ENCODE data around the gene GPRIN3.

Gene GPRIN3

DNA sequence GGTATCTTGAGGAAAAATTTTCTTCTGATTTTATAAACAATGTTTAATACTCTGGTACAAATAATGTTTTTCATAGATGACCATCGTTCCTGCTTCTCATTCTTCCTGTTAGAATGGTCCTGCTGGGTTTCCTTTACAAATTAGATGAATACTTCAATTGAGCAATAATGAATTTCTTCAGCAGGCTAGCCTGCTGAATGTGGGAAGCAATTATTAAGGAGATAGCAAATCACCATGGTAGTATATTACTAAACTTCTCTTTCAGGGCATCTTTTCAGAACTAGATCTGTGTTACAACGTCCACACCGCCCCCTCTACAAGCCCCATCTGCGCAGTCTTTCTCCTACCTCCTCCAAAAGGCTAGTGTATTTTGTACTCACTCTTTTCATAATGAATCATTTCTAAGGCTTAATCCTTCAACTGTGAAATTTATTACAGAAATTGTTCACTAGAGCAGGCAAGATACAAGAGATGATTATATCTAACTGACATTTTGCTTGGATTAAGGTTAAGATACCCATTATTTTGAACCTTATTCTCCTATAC lies 38.4 kb downstream of the GPRIN3 start:
- Mint-ChIP-seq H3K27me3 (ENCODE audit: low read depth, poor library complexity) (peaks cover 7% of the 10 kb centered on the region), H3K4me3 (no peak overlapping the region), H3K36me3 (ENCODE audit: low read depth) (no peaks in the 10 kb centered on the region), H3K9me3 (peaks cover 4% of the 10 kb centered on the region), H3K27ac (no peak overlapping the region), H3K4me1 (peaks cover 1% of the 10 kb centered on the region)
- TF ChIP-seq, protein P1, sequence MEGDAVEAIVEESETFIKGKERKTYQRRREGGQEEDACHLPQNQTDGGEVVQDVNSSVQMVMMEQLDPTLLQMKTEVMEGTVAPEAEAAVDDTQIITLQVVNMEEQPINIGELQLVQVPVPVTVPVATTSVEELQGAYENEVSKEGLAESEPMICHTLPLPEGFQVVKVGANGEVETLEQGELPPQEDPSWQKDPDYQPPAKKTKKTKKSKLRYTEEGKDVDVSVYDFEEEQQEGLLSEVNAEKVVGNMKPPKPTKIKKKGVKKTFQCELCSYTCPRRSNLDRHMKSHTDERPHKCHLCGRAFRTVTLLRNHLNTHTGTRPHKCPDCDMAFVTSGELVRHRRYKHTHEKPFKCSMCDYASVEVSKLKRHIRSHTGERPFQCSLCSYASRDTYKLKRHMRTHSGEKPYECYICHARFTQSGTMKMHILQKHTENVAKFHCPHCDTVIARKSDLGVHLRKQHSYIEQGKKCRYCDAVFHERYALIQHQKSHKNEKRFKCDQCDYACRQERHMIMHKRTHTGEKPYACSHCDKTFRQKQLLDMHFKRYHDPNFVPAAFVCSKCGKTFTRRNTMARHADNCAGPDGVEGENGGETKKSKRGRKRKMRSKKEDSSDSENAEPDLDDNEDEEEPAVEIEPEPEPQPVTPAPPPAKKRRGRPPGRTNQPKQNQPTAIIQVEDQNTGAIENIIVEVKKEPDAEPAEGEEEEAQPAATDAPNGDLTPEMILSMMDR (IDR thresholded peaks at IDR 0.05), result no peak
- DNase-seq, result no peak

DNA sequence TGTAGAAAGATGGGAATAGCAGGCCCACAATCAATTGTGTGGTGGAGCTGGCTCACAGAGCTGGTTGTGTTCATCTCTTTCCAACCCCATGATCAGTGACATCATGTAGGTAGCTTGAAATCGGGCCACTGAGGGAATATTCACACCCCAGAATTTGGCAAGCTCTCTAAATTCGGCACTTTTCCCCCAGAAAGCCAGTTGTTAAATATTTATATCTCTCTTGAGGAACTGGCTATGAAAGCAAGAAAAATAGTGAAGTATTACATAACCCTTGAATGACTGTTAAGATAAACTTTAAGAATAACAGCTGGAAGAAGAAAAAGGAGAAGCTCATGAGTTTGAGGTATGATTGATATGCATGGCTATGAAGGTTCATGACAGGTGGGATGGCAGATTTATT lies 38.9 kb downstream of the GPRIN3 start:
- Mint-ChIP-seq H3K4me1 (peaks cover 6% of the 10 kb centered on the region), H3K4me3 (no peak overlapping the region), H3K9me3 (peaks cover 8% of the 10 kb centered on the region), H3K27ac (no peak overlapping the region), H3K27me3 (ENCODE audit: low read depth, poor library complexity) (peaks cover 7% of the 10 kb centered on the region), H3K36me3 (ENCODE audit: low read depth) (no peaks in the 10 kb centered on the region)
- TF ChIP-seq, protein P1 (IDR thresholded peaks at IDR 0.05), result no peak
- no peak for DNase-seq

DNA sequence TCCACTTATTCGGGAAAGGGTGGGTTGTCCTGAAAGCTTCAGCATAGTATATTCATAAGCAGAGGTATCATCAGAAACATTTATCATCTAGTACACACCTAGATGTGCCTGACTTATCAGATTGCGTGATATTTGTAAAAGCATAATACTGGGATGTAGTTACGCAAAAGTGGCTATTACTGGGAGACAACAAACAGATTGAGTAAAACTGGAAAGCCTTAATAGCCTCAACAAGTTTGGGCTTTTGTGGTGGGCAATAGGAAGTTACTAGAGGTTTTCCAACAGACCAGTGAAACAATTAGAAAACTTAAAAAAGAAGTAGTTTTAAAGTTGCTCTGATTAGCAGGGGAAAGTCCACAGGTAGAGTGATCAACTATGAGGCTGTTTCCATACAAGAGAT lies 39.8 kb downstream of the GPRIN3 start:
- Mint-ChIP-seq H3K9me3 (peaks cover 12% of the 10 kb centered on the region), H3K27ac (no peak overlapping the region), H3K36me3 (ENCODE audit: low read depth) (no peaks in the 10 kb centered on the region), H3K4me3 (no peak overlapping the region), H3K4me1 (peaks cover 12% of the 10 kb centered on the region), H3K27me3 (ENCODE audit: low read depth, poor library complexity) (peaks cover 7% of the 10 kb centered on the region)
- DNase-seq, result no peak
- TF ChIP-seq, protein P1 (IDR thresholded peaks at IDR 0.05), result no peak

DNA sequence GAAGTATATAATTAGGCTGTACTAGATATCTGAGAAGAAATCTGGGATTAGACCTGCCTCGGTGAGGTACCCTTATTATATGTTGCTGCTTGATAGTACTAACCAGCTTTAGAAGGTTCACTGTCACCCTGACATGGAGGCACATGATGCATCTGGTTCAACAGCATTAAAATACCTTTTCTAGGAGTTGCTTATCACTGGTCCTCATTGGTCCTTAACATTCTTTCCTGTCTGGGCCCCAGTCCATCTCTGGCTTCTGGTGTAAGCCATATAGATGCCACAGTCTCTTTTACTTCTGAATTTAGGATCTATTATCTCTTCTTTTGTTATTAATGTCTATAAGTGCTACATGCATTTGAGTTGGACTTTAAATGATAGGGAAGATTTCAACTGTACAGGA lies 40.2 kb downstream of the GPRIN3 start:
- no peak overlapping the region for H3K27ac Mint-ChIP-seq

DNA sequence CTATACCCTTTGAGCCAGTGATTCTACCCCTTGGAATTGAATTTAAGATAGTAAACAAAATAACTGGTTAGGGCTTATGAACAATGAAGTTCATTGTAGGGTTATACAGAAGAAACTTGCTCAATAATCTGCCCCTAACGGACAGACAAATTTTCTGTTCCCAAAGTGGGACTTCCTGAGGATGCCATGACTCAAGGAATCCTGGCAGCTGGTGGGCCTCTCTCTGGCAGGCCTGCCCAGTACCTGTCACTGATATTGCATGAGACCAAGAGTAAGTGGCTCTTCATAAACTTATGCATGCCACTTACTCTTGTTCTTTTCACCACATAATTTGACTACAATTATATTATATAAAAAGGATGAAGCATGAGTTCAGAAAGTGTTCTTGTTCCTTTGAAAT lies 41.5 kb downstream of the GPRIN3 start:
- no peak overlapping the region for H3K4me3 Mint-ChIP-seq
- H3K27me3 Mint-ChIP-seq (ENCODE audit: low read depth, poor library complexity), result peaks cover 7% of the 10 kb centered on the region
- TF ChIP-seq, protein P1 (IDR thresholded peaks at IDR 0.05), result no peak
- DNase-seq, result no peak
- H3K27ac Mint-ChIP-seq, result no peak overlapping the region
- H3K9me3 Mint-ChIP-seq, result peaks cover 12% of the 10 kb centered on the region
- H3K4me1 Mint-ChIP-seq, result peaks cover 15% of the 10 kb centered on the region
- H3K36me3 Mint-ChIP-seq (ENCODE audit: low read depth), result no peaks in the 10 kb centered on the region

More for the DNA sequence above, 40.2 kb downstream of the GPRIN3 start:
- no peak for DNase-seq
- Mint-ChIP-seq H3K36me3 (ENCODE audit: low read depth) (no peaks in the 10 kb centered on the region), H3K4me3 (no peak overlapping the region), H3K27me3 (ENCODE audit: low read depth, poor library complexity) (peaks cover 7% of the 10 kb centered on the region), H3K4me1 (peaks cover 15% of the 10 kb centered on the region), H3K9me3 (peaks cover 12% of the 10 kb centered on the region)
- TF ChIP-seq, protein P1 (IDR thresholded peaks at IDR 0.05), result no peak

DNA sequence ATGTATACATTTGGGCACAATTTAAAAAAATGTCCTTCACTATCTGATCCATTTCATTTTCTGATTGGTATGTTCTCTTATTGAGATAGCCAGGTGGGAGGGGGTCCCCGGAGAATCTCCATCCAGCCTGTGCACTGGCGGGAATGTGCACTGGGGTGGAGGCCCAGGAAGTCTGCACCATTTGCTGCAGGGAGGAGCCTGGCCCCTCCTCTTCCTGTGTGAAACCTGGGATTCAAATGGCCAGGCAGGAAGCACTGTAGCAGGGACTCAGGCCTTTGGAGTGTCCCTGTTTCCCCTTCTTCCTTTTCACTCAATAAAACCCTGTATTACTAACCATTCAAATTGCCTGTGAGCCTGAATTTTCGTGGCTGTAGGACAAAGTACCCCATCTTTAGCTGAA lies 44.3 kb downstream of the GPRIN3 start:
- Mint-ChIP-seq H3K4me1 (peaks cover 15% of the 10 kb centered on the region), H3K4me3 (no peak overlapping the region), H3K27me3 (ENCODE audit: low read depth, poor library complexity) (no peaks in the 10 kb centered on the region), H3K36me3 (ENCODE audit: low read depth) (no peaks in the 10 kb centered on the region), H3K9me3 (peaks cover 12% of the 10 kb centered on the region), H3K27ac (no peak overlapping the region)
- no peak for DNase-seq
- TF ChIP-seq, protein P1 (IDR thresholded peaks at IDR 0.05), result no peak
